IMR-90 (cell line): ENCODE measurements around the gene ABITRAM. TPM values are rescaled to one million over a fixed set of nuclear protein-coding genes. Genes with fewer than 3 reads are reported as not detected.

Source experiments
- ATAC-seq: fragments of 200-7000 bp; cut with Tn5 transposase; 2 replicates; pipeline ENCODE4 v1.9.1; 2020; ENCODE audit warnings: low read depth, mild to moderate bottlenecking, moderate library complexity
- BruUV-seq: library from RNA; stranded (reverse); fragments of 400-500 nt; replicated peaks from 2 replicates; lab custom pipeline; 2021; lab: Mats Ljungman, UMichigan
- CTCF ChIA-PET: fragments of 300-600 bp; formaldehyde crosslinking; extraction: SDS; loops from one replicate; lab custom pipeline; 2021; ENCODE audit warnings: antibody characterized with exemption; lab: Yijun Ruan, JAX
- POLR2A ChIA-PET: fragments of 300-600 bp; sonication (Branson Sonifier 250); formaldehyde crosslinking; loops from one replicate; lab custom pipeline; 2022; ENCODE audit warnings: antibody characterized with exemption; ENCODE audit not compliant: unreplicated experiment; lab: Charles Lee
- DNase-seq: peaks from one replicate; pipeline ENCODE4 v3.0.0; 2013
- H2AFZ ChIP-seq: replicated peaks from 2 replicates; pipeline ENCODE3; 2013; ENCODE audit warnings: low read length, mild to moderate bottlenecking; ENCODE audit not compliant: poor library complexity
- H2AK5ac ChIP-seq: 2 replicates; pipeline ENCODE4 v1.6.1; 2013; ENCODE audit warnings: low read depth, low read length, inconsistent platforms
- H2AK9ac ChIP-seq: replicated peaks from 2 replicates; pipeline ENCODE3; 2013; ENCODE audit warnings: mild to moderate bottlenecking, low read depth, low read length, moderate library complexity; ENCODE audit not compliant: poor library complexity
- H2BK120ac ChIP-seq: 2 replicates; pipeline ENCODE4 v1.6.1; 2013; ENCODE audit warnings: low read depth, low read length, inconsistent platforms
- H2BK15ac ChIP-seq: 3 replicates; pipeline ENCODE4 v1.6.1; 2013; ENCODE audit warnings: low read depth, low read length, inconsistent platforms
- H2BK20ac ChIP-seq: 2 replicates; pipeline ENCODE4 v1.6.1; 2013; ENCODE audit warnings: low read depth, mild to moderate bottlenecking, inconsistent platforms, low read length, moderate library complexity
- H2BK5ac ChIP-seq: 2 replicates; pipeline ENCODE4 v1.6.1; 2013; ENCODE audit warnings: mild to moderate bottlenecking, low read depth, low read length, inconsistent platforms; ENCODE audit not compliant: poor library complexity, severe bottlenecking
- H3K14ac ChIP-seq: replicated peaks from 2 replicates; pipeline ENCODE4 v1.6.1; 2013; ENCODE audit warnings: low read depth, low read length, inconsistent platforms
- H3K18ac ChIP-seq: 2 replicates; pipeline ENCODE4 v1.6.1; 2013; ENCODE audit warnings: low read depth, low read length, control low read depth
- H3K23ac ChIP-seq: 2 replicates; pipeline ENCODE4 v1.6.1; 2013; ENCODE audit warnings: low read depth, low read length, inconsistent platforms
- H3K27ac ChIP-seq: 2 replicates; pipeline ENCODE4 v1.5.1; 2013; ENCODE audit warnings: mild to moderate bottlenecking, control low read depth, low read length; ENCODE audit not compliant: insufficient read depth
- H3K27me3 ChIP-seq: 2 replicates; pipeline ENCODE4 v1.6.1; 2013; ENCODE audit warnings: low read length; ENCODE audit not compliant: control insufficient read depth, insufficient read depth
- H3K36me3 ChIP-seq: 2 replicates; pipeline ENCODE4 v1.6.1; 2013; ENCODE audit warnings: low read length, mixed read lengths; ENCODE audit not compliant: control insufficient read depth, insufficient read depth
- H3K4ac ChIP-seq: 2 replicates; pipeline ENCODE4 v1.6.1; 2013; ENCODE audit warnings: low read depth, low read length, inconsistent platforms
- H3K4me1 ChIP-seq: 2 replicates; pipeline ENCODE4 v1.6.1; 2013; ENCODE audit warnings: low read length, mixed read lengths; ENCODE audit not compliant: control insufficient read depth, insufficient read depth
- H3K4me2 ChIP-seq: 2 replicates; pipeline ENCODE4 v1.6.1; 2013; ENCODE audit warnings: low read depth, mild to moderate bottlenecking, control low read depth, low read length, moderate library complexity
- H3K4me3 ChIP-seq: 2 replicates; pipeline ENCODE4 v1.5.1; 2013; ENCODE audit warnings: low read depth, mild to moderate bottlenecking, control low read depth, low read length, moderate library complexity; ENCODE audit not compliant: insufficient read depth
- H3K56ac ChIP-seq: 2 replicates; pipeline ENCODE4 v1.6.1; 2013; ENCODE audit warnings: low read length, inconsistent platforms; ENCODE audit not compliant: insufficient read depth; ENCODE audit errors: extremely low read depth
- H3K79me1 ChIP-seq, 2 experiments: 2 replicates each; pipeline ENCODE4 v1.6.1; 2013; ENCODE audit warnings: low read length in 2 of 2, inconsistent platforms in 1 of 2, low read depth in 1 of 2
- H3K9ac ChIP-seq: 2 replicates; pipeline ENCODE4 v1.6.1; 2013; ENCODE audit warnings: low read depth, low read length, control low read depth
- H3K9me1 ChIP-seq: 2 replicates; pipeline ENCODE4 v1.6.1; 2013; ENCODE audit warnings: low read length, inconsistent platforms; ENCODE audit not compliant: insufficient read depth
- H3K9me3 ChIP-seq: 2 replicates; pipeline ENCODE4 v1.6.1; 2013; ENCODE audit warnings: low read length; ENCODE audit not compliant: control insufficient read depth, insufficient read depth
- H4K20me1 ChIP-seq: 2 replicates; pipeline ENCODE4 v1.6.1; 2013; ENCODE audit warnings: low read length, inconsistent platforms; ENCODE audit not compliant: insufficient read depth
- H4K5ac ChIP-seq: 2 replicates; pipeline ENCODE4 v1.6.1; 2013; ENCODE audit warnings: mild to moderate bottlenecking, low read depth, low read length, control low read depth
- H4K8ac ChIP-seq, 2 experiments: 2 replicates each; pipeline ENCODE4 v1.6.1; 2013; ENCODE audit warnings: low read depth in 2 of 2, low read length in 2 of 2, control low read depth in 1 of 2, inconsistent platforms in 1 of 2
- H4K91ac ChIP-seq: 2 replicates; pipeline ENCODE4 v1.6.1; 2013; ENCODE audit warnings: low read depth, low read length, inconsistent platforms; ENCODE audit not compliant: insufficient read depth
- BHLHE40 ChIP-seq: fragments of 150-350 bp; IDR thresholded peaks from 2 replicates; pipeline ENCODE4 v1.6.1; 2016; ENCODE audit warnings: mild to moderate bottlenecking, low read depth, low read length
- CEBPB ChIP-seq: IDR thresholded peaks from 2 replicates; pipeline ENCODE4 v1.6.1; 2012; ENCODE audit warnings: low read depth, low read length, improper control_type of control experiment
- CHD1 ChIP-seq: IDR thresholded peaks from 2 replicates; pipeline ENCODE4 v1.6.1; 2012; ENCODE audit warnings: low read depth, low read length, improper control_type of control experiment
- CTCF ChIP-seq: conservative IDR thresholded peaks from 2 replicates; pipeline ENCODE4 v1.5.1; 2012; ENCODE audit warnings: mild to moderate bottlenecking, low read depth, low read length, improper control_type of control experiment
- ELK1 ChIP-seq: fragments of 150-350 bp; IDR thresholded peaks from 2 replicates; pipeline ENCODE4 v1.6.1; 2016; ENCODE audit warnings: low read depth, mild to moderate bottlenecking, low read length, moderate library complexity, borderline replicate concordance
- FOS ChIP-seq: fragments of 150-350 bp; IDR thresholded peaks from 2 replicates; pipeline ENCODE4 v1.6.1; 2016; ENCODE audit warnings: low read depth, low read length
- MAFK ChIP-seq: IDR thresholded peaks from 2 replicates; pipeline ENCODE4 v1.6.1; 2012; ENCODE audit warnings: low read depth, low read length, improper control_type of control experiment
- MAZ ChIP-seq: IDR thresholded peaks from 2 replicates; pipeline ENCODE4 v1.6.1; 2012; ENCODE audit warnings: low read depth, mild to moderate bottlenecking, low read length, improper control_type of control experiment, moderate library complexity, borderline replicate concordance
- MXI1 ChIP-seq: IDR thresholded peaks from 2 replicates; pipeline ENCODE4 v1.6.1; 2012; ENCODE audit warnings: low read depth, mild to moderate bottlenecking, low read length, moderate library complexity, borderline replicate concordance
- NFE2L2 ChIP-seq: fragments of 150-350 bp; IDR thresholded peaks from 2 replicates; pipeline ENCODE4 v1.6.1; 2016; ENCODE audit warnings: low read depth, mild to moderate bottlenecking, low read length
- POLR2A ChIP-seq: IDR thresholded peaks from 2 replicates; pipeline ENCODE4 v1.6.1; 2012; ENCODE audit warnings: mild to moderate bottlenecking, low read depth, low read length
- RAD21 ChIP-seq: IDR thresholded peaks from 2 replicates; pipeline ENCODE4 v1.6.1; 2012; ENCODE audit warnings: low read length, improper control_type of control experiment
- RCOR1 ChIP-seq: IDR thresholded peaks from 2 replicates; pipeline ENCODE4 v1.6.1; 2012; ENCODE audit warnings: mild to moderate bottlenecking, low read length, improper control_type of control experiment; ENCODE audit not compliant: insufficient replicate concordance
- RFX5 ChIP-seq: IDR thresholded peaks from 2 replicates; pipeline ENCODE4 v1.8.0; 2012; ENCODE audit warnings: low read depth, mild to moderate bottlenecking, low read length, moderate library complexity
- SMC3 ChIP-seq: fragments of 150-350 bp; IDR thresholded peaks from 2 replicates; pipeline ENCODE4 v1.6.1; 2016; ENCODE audit warnings: low read depth, mild to moderate bottlenecking, antibody characterized with exemption, low read length, moderate library complexity
- USF2 ChIP-seq: fragments of 150-350 bp; IDR thresholded peaks from 2 replicates; pipeline ENCODE4 v1.6.1; 2017; ENCODE audit warnings: mild to moderate bottlenecking, antibody characterized with exemption, low read length, low read depth
- WGBS, 2 experiments: methylation state at CpG; one replicate each; pipeline versions ENCODE4 v1.1.5 to v1.1.7; 2013; ENCODE audit warnings: missing lambda C conversion rate in 2 of 2; ENCODE audit not compliant: insufficient read length in 1 of 2; ENCODE audit errors: extremely low coverage in 2 of 2; 5-methylcytosine and 5-hydroxymethylcytosine counted together
- dilution Hi-C: fragments of 300-500 bp; cut with HindIII; formaldehyde crosslinking; loops from one replicate; pipeline ENCODE4 v1.14.3; 2018; ENCODE audit warnings: low sequenced_read_pairs; ENCODE audit not compliant: unreplicated experiment
- in situ Hi-C: fragments of 300-500 bp; cut with MboI; formaldehyde crosslinking; loops from 3 replicates; pipeline ENCODE4 v1.14.3; 2019; ENCODE audit warnings: low sequenced_read_pairs, inconsistent platforms, mixed read lengths
- intact Hi-C: fragments of 100-400 bp; cut with micrococcal nuclease; formaldehyde crosslinking; loops from 2 replicates; pipeline ENCODE4 v1.10.0; 2022
- polyA plus RNA-seq, 3 experiments: library from polyadenylated mRNA; depleted of rRNA; stranded (reverse); fragments of >200 nt; gene quantifications; 2 replicates each; pipeline ENCODE4 v1.2.3, GENCODE V29; 2012; ENCODE audit warnings: low replicate concordance in 1 of 3
- total RNA-seq: library from RNA; depleted of rRNA; stranded (reverse); fragments of >200 nt; gene quantifications from 2 replicates; pipeline ENCODE4 v1.2.3, GENCODE V29; 2012

ABITRAM gene
- total and polyA plus RNA-seq, 2 of the 4 experiments (the other 2 are of a cell fraction): 8.6 to 10.3 TPM

- dilution Hi-C loops: no loop called here
- no peaks in the 10 kb centered on the region for H3K4me1 ChIP-seq
- no peaks in the 10 kb centered on the region for H3K9me1 ChIP-seq
- in situ Hi-C loops: no loop called here
- ChIA-PET CTCF (no interaction called here), POLR2A (no interaction called here)
- H3K9ac ChIP-seq: no peak overlapping the region
- H3K14ac ChIP-seq: no peak overlapping the region
- H4K8ac ChIP-seq: no peak overlapping the region
- no peak overlapping the region for H3K56ac ChIP-seq
- H2AFZ ChIP-seq: no peak overlapping the region
- H4K20me1 ChIP-seq: no peaks in the 10 kb centered on the region
- H3K4ac ChIP-seq: no peak overlapping the region
- H3K36me3 ChIP-seq: peaks cover 39% of the 10 kb centered on the region
- intact Hi-C loops: no loop called here
- no peaks in the 10 kb centered on the region for H3K9me3 ChIP-seq
- no peak for TF ChIP-seq RCOR1
- TF ChIP-seq NFE2L2: no peak
- TF ChIP-seq RAD21: no peak
- TF ChIP-seq USF2: no peak
- TF ChIP-seq CHD1: no peak
- no peak for TF ChIP-seq POLR2A
- TF ChIP-seq RFX5: no peak
- TF ChIP-seq BHLHE40: no peak
- no peak for TF ChIP-seq CEBPB
- no peak for TF ChIP-seq CTCF
- no peak for TF ChIP-seq FOS
- TF ChIP-seq MAZ: no peak
- no peak for TF ChIP-seq ELK1
- no peak for TF ChIP-seq MXI1
- no peak for TF ChIP-seq MAFK
- no peak for TF ChIP-seq SMC3
- BruUV-seq: no TSS peak
- no peak overlapping the region for H3K23ac ChIP-seq
- H3K27ac ChIP-seq: no peak overlapping the region
- H2BK20ac ChIP-seq: no peak overlapping the region
- no peak for ATAC-seq
- H3K79me1 ChIP-seq: no peaks in the 10 kb centered on the region
- no peak overlapping the region for H2AK5ac ChIP-seq
- no peak for DNase-seq
- H2AK9ac ChIP-seq: no peak overlapping the region
- H4K5ac ChIP-seq: no peak overlapping the region
- H3K27me3 ChIP-seq: no peaks in the 10 kb centered on the region
- no CpG with 5 or more reads among the region's 3 CpGs for WGBS, 2 experiments
- H3K18ac ChIP-seq: no peak overlapping the region
- H4K91ac ChIP-seq: no peak overlapping the region
- H3K4me2 ChIP-seq: no peak overlapping the region
- no peak overlapping the region for H2BK5ac ChIP-seq
- H2BK15ac ChIP-seq: no peak overlapping the region
- H3K4me3 ChIP-seq: no peak overlapping the region
- no peak overlapping the region for H2BK120ac ChIP-seq
Observed at GRCh38 chr9:108904161-108904560, 30.0 kb upstream of the ABITRAM start.
